ENCODE results near the gene SLC27A6. TPM values are rescaled to one million over a fixed set of nuclear protein-coding genes. Genes with fewer than 3 reads are reported as not detected.
A peak's percentile ranks its signal among the peaks of the same experiment; 100 is the strongest.

SLC27A6 gene
- total RNA-seq, 1 experiment from 2014 or later: not detected

- no peak overlapping the region for H3K4me3 ChIP-seq (ENCODE audit: low read length)
- no peaks in the 10 kb centered on the region for H3K4me1 ChIP-seq (ENCODE audit: insufficient read depth, low read length)
- BruUV-seq (replicated peaks): no TSS peak
- no peaks in the 10 kb centered on the region for H3K9me2 ChIP-seq (replicated peaks; ENCODE audit: low read length)
- no peak overlapping the region for H3K27ac ChIP-seq (ENCODE audit: low read length)
- H3K36me3 ChIP-seq (ENCODE audit: low read depth, low read length): no peaks in the 10 kb centered on the region
- ChIA-PET POLR2A (ENCODE audit: unreplicated experiment) (no interaction called here), CTCF (no interaction called here)
- H3F3A ChIP-seq (ENCODE audit: low read length, unreplicated experiment): no peaks in the 10 kb centered on the region
- no peaks in the 10 kb centered on the region for H3K79me2 ChIP-seq (ENCODE audit: low read length)
- H3K9ac ChIP-seq (ENCODE audit: low read length): no peak overlapping the region
- no peaks in the 10 kb centered on the region for H4K20me1 ChIP-seq (ENCODE audit: low read length)
- H3K4me2 ChIP-seq (ENCODE audit: low read length): no peak overlapping the region
- TF ChIP-seq, protein P1, sequence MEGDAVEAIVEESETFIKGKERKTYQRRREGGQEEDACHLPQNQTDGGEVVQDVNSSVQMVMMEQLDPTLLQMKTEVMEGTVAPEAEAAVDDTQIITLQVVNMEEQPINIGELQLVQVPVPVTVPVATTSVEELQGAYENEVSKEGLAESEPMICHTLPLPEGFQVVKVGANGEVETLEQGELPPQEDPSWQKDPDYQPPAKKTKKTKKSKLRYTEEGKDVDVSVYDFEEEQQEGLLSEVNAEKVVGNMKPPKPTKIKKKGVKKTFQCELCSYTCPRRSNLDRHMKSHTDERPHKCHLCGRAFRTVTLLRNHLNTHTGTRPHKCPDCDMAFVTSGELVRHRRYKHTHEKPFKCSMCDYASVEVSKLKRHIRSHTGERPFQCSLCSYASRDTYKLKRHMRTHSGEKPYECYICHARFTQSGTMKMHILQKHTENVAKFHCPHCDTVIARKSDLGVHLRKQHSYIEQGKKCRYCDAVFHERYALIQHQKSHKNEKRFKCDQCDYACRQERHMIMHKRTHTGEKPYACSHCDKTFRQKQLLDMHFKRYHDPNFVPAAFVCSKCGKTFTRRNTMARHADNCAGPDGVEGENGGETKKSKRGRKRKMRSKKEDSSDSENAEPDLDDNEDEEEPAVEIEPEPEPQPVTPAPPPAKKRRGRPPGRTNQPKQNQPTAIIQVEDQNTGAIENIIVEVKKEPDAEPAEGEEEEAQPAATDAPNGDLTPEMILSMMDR (conservative IDR thresholded peaks at IDR 0.05; ENCODE audit: low read depth, low read length): 0 out of 2 replicates have a peak, but pooled peaks have one; percentile 23
- TF ChIP-seq EZH2 (IDR thresholded peaks at IDR 0.05; ENCODE audit: low read length, unreplicated experiment): no peak
- ATAC-seq (no peak), DNase-seq (no peak)
- no peak overlapping the region for H2AFZ ChIP-seq (ENCODE audit: low read length)
- intact Hi-C loops (cut with micrococcal nuclease): loop anchor here (1.0 kb wide), 1 partner anchor 148 kb away; no protein-coding TSS in a partner anchor
- no peaks in the 10 kb centered on the region for H3K9me3 ChIP-seq (ENCODE audit: low read length)
- no peaks in the 10 kb centered on the region; the same call in 1 of the 2 replicates for H3K27me3 ChIP-seq (ENCODE audit: low read length)
Observed at GRCh38 chr5:129053438-129053837, 88.2 kb downstream of the SLC27A6 start.

DNA sequence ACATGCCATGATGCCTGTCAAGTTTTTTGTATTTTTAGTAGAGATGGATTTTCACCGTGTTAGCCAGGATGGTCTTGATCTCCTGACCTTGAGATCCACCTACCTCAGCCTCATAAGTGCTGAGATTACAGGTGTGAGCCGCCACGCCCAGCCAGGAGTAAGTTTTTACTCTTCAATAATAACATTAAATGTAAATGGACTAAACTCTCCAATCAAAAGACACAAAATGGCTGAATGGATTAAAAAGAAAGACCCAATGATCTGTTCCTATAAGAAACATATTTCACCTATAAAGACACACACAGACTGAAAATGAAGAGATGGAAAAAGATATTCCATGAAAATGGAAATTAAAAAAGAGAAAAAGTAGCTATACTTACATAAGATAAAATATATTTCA, 92.0 kb downstream of the SLC27A6 start:
- TF ChIP-seq EZH2 (IDR thresholded peaks at IDR 0.05; ENCODE audit: low read length, unreplicated experiment) (no peak), EZH2phosphoT487 (IDR thresholded peaks at IDR 0.05; ENCODE audit: borderline replicate concordance, low read length) (no peak)
- TF ChIP-seq, protein P1 (conservative IDR thresholded peaks at IDR 0.05; ENCODE audit: low read depth, low read length): no peak
- Histone ChIP-seq H4K20me1 (ENCODE audit: low read length) (no peaks in the 10 kb centered on the region), H3K4me1 (ENCODE audit: insufficient read depth, low read length) (no peaks in the 10 kb centered on the region), H3K9me3 (ENCODE audit: low read length) (no peaks in the 10 kb centered on the region), H3K9ac (ENCODE audit: low read length) (no peak overlapping the region), H2AFZ (ENCODE audit: low read length) (no peak overlapping the region), H3K27ac (ENCODE audit: low read length) (no peak overlapping the region), H3K79me2 (ENCODE audit: low read length) (no peaks in the 10 kb centered on the region), H3K4me3 (ENCODE audit: low read length) (no peak overlapping the region), H3F3A (ENCODE audit: low read length, unreplicated experiment) (no peaks in the 10 kb centered on the region), H3K36me3 (ENCODE audit: low read depth, low read length) (no peaks in the 10 kb centered on the region), H3K4me2 (ENCODE audit: low read length) (no peak overlapping the region), H3K27me3 (ENCODE audit: low read length) (no peaks in the 10 kb centered on the region; the same call in 1 of the 2 replicates), H3K9me2 (replicated peaks; ENCODE audit: low read length) (no peaks in the 10 kb centered on the region)
- BruUV-seq (replicated peaks): no TSS peak
- intact Hi-C loops (cut with micrococcal nuclease): no loop called here
- ChIA-PET CTCF (no interaction called here), POLR2A (ENCODE audit: unreplicated experiment) (no interaction called here)
- ATAC-seq: no peak
- DNase-seq: no peak

DNA sequence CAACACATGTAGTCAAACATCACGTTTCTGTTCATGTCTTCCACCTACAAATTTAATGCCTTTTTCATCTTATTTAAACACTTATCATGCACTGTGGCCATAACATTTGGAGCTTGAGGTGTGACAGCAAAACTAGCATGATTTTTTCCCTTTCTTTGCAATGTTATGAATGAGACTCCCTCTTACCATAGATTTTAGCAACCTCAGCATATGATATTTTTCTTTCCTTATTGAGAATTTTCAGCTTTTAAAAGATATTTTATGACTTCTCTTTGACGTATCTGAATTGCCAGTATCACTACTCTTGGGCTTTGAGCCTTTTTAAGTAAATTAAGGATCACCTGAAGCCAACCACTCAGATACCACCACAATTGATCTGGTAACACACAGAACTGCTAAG, 96.6 kb downstream of the SLC27A6 start:
- Histone ChIP-seq H2AFZ (ENCODE audit: low read length) (no peak overlapping the region), H3K79me2 (ENCODE audit: low read length) (no peaks in the 10 kb centered on the region), H3K9me2 (replicated peaks; ENCODE audit: low read length) (no peaks in the 10 kb centered on the region), H3K36me3 (ENCODE audit: low read depth, low read length) (no peaks in the 10 kb centered on the region), H3K4me3 (ENCODE audit: low read length) (no peak overlapping the region), H3K4me1 (ENCODE audit: insufficient read depth, low read length) (no peaks in the 10 kb centered on the region), H3K9me3 (ENCODE audit: low read length) (no peaks in the 10 kb centered on the region), H4K20me1 (ENCODE audit: low read length) (no peaks in the 10 kb centered on the region), H3F3A (ENCODE audit: low read length, unreplicated experiment) (no peaks in the 10 kb centered on the region), H3K27ac (ENCODE audit: low read length) (no peak overlapping the region), H3K9ac (ENCODE audit: low read length) (no peak overlapping the region), H3K27me3 (ENCODE audit: low read length) (peaks cover 12% of the 10 kb centered on the region), H3K4me2 (ENCODE audit: low read length) (no peak overlapping the region)
- TF ChIP-seq EZH2phosphoT487 (IDR thresholded peaks at IDR 0.05; ENCODE audit: borderline replicate concordance, low read length): no peak
- TF ChIP-seq, protein P1 (conservative IDR thresholded peaks at IDR 0.05; ENCODE audit: low read depth, low read length): no peak
- TF ChIP-seq EZH2 (IDR thresholded peaks at IDR 0.05; ENCODE audit: low read length, unreplicated experiment): no peak
- BruUV-seq (replicated peaks): no TSS peak
- ChIA-PET CTCF (no interaction called here), POLR2A (ENCODE audit: unreplicated experiment) (no interaction called here)
- intact Hi-C loops (cut with micrococcal nuclease): no loop called here
- DNase-seq (no peak), ATAC-seq (no peak)
